MM.1S (cell line): ENCODE results near the gene LBHD1.

Source experiments
- DNase-seq: peaks from one replicate; pipeline ENCODE4 v3.0.0-alpha.2; 2015
- H2AFZ ChIP-seq: fragments of 300-600 bp; sonication (generic); 2 replicates; pipeline ENCODE4 v1.6.0; 2016; ENCODE audit warnings: antibody characterized with exemption, low read length
- H3F3A ChIP-seq: fragments of 300-600 bp; sonication (generic); 2 replicates; pipeline ENCODE4 v1.6.1; 2016; ENCODE audit warnings: mild to moderate bottlenecking, antibody characterized with exemption, low read length, moderate library complexity, mixed read lengths; ENCODE audit not compliant: insufficient read depth
- H3K27ac ChIP-seq: fragments of 300-600 bp; sonication (generic); 2 replicates; pipeline ENCODE4 v1.5.1; 2016; ENCODE audit warnings: mild to moderate bottlenecking, low read length
- H3K27me3 ChIP-seq: fragments of 300-600 bp; sonication (generic); replicated peaks from 2 replicates; pipeline ENCODE4 v1.6.0; 2016; ENCODE audit warnings: low read length; ENCODE audit not compliant: insufficient read depth
- H3K36me3 ChIP-seq: fragments of 300-600 bp; sonication (generic); replicated peaks from 2 replicates; pipeline ENCODE4 v1.6.1; 2016; ENCODE audit warnings: mild to moderate bottlenecking, low read length, mixed read lengths; ENCODE audit not compliant: insufficient read depth
- H3K4me1 ChIP-seq: fragments of 300-600 bp; sonication (generic); 2 replicates; pipeline ENCODE4 v1.6.1; 2016; ENCODE audit warnings: low read length, mixed read lengths
- H3K4me2 ChIP-seq: fragments of 300-600 bp; sonication (generic); 2 replicates; pipeline ENCODE4 v1.6.0; 2016; ENCODE audit warnings: low read depth, low read length
- H3K4me3 ChIP-seq: fragments of 300-600 bp; sonication (generic); 2 replicates; pipeline ENCODE4 v1.5.1; 2016; ENCODE audit warnings: low read length, mixed read lengths
- H3K79me2 ChIP-seq: fragments of 300-600 bp; sonication (generic); 2 replicates; pipeline ENCODE4 v1.6.1; 2016; ENCODE audit warnings: mixed run types, low read length, mixed read lengths
- H3K9ac ChIP-seq: fragments of 300-600 bp; sonication (generic); 2 replicates; pipeline ENCODE4 v1.6.1; 2016; ENCODE audit warnings: low read length, mixed read lengths
- H3K9me2 ChIP-seq: fragments of 300-600 bp; sonication (generic); replicated peaks from 2 replicates; pipeline ENCODE4 v1.6.1; 2016; ENCODE audit warnings: mild to moderate bottlenecking, low read length, mixed read lengths; ENCODE audit not compliant: insufficient read depth
- H3K9me3 ChIP-seq: fragments of 300-600 bp; sonication (generic); replicated peaks from 2 replicates; pipeline ENCODE4 v1.6.1; 2016; ENCODE audit warnings: mild to moderate bottlenecking, low read length, mixed read lengths; ENCODE audit not compliant: insufficient read depth
- H4K20me1 ChIP-seq: fragments of 300-600 bp; sonication (generic); 2 replicates; pipeline ENCODE4 v1.6.1; 2016; ENCODE audit warnings: mild to moderate bottlenecking, low read length, moderate library complexity, mixed read lengths; ENCODE audit not compliant: insufficient read depth
- EZH2 ChIP-seq: fragments of 300-600 bp; sonication (generic); optimal IDR thresholded peaks from 2 replicates; pipeline ENCODE3; 2017; ENCODE audit warnings: low read depth, mild to moderate bottlenecking, antibody characterized with exemption, low read length, mixed read lengths
- EZH2phosphoT487 ChIP-seq: fragments of 300-600 bp; sonication (generic); IDR thresholded peaks from 2 replicates; pipeline ENCODE4 v1.6.1; 2018; ENCODE audit warnings: antibody characterized with exemption, low read length
- TF ChIP-seq, protein P1 (sequence below): fragments of 300-600 bp; sonication (generic); IDR thresholded peaks from 2 replicates; pipeline ENCODE4 v1.5.1; 2016; ENCODE audit warnings: antibody characterized with exemption, low read length, mixed read lengths

The LBHD1 gene

DNA sequence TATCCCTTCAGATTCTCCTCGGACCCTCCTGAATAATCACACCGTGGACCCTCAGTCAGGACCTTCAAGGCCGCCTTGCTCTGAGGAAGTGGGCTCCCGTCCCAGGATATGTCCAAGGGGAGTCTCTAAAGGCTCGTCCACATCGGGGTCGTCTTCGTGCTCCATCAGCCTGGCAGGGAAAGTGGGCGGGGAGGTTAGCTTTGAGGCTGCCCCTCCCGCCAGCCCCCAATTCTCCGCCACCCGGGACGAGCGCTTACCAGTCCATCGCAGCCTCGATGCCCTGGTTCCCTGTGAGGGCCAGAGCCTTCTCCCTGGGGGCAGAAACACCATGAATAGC, 6.3 kb upstream of the LBHD1 start:
- Histone ChIP-seq H3K4me1 (peaks cover 10% of the 10 kb centered on the region; the same call in 1 of the 2 replicates), H4K20me1 (no peaks in the 10 kb centered on the region), H3K79me2 (peaks cover 44% of the 10 kb centered on the region), H3K4me2 (peak overlapping the region; percentile 93), H3K36me3 (no peaks in the 10 kb centered on the region; the same call in none of the 2 replicates), H3K9ac (peak overlapping the region; percentile 90), H3K27ac (peak overlapping the region; percentile 47; the same call in 1 of the 2 replicates), H3K4me3 (peak overlapping the region; percentile 98), H3F3A (peaks cover 10% of the 10 kb centered on the region; the same call in 1 of the 2 replicates), H3K9me2 (no peaks in the 10 kb centered on the region), H2AFZ (peak overlapping the region; percentile 97), H3K27me3 (no peaks in the 10 kb centered on the region), H3K9me3 (no peaks in the 10 kb centered on the region)
- TF ChIP-seq, protein P1, sequence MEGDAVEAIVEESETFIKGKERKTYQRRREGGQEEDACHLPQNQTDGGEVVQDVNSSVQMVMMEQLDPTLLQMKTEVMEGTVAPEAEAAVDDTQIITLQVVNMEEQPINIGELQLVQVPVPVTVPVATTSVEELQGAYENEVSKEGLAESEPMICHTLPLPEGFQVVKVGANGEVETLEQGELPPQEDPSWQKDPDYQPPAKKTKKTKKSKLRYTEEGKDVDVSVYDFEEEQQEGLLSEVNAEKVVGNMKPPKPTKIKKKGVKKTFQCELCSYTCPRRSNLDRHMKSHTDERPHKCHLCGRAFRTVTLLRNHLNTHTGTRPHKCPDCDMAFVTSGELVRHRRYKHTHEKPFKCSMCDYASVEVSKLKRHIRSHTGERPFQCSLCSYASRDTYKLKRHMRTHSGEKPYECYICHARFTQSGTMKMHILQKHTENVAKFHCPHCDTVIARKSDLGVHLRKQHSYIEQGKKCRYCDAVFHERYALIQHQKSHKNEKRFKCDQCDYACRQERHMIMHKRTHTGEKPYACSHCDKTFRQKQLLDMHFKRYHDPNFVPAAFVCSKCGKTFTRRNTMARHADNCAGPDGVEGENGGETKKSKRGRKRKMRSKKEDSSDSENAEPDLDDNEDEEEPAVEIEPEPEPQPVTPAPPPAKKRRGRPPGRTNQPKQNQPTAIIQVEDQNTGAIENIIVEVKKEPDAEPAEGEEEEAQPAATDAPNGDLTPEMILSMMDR, result no peak
- TF ChIP-seq EZH2 (no peak), EZH2phosphoT487 (no peak)
- no peak for DNase-seq

DNA sequence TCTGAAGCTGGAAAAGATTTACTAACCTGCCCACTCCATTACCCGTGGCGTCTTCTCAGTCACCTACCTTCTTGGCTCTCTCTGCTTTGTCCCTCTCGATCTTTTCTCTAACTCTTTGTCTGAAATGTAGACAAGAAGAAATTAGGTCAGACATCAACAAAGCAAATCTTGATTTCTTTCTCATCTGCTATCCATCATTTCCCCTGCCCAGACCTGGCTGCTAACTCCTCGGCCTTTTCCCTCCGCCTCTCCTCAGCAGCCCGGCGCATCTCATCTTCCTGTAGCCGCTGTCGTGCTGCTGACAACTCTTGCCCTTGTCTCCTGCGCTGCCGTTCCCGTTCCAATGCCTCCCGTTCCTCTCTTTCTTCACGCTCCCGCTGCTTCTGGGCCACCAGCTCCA, 5.6 kb upstream of the LBHD1 start:
- Histone ChIP-seq H3F3A (peaks cover 13% of the 10 kb centered on the region; the same call in 1 of the 2 replicates), H3K9ac (peak overlapping the region; percentile 90; the same call in 1 of the 2 replicates), H3K36me3 (no peaks in the 10 kb centered on the region; the same call in none of the 2 replicates), H3K79me2 (peaks cover 51% of the 10 kb centered on the region), H3K4me2 (peak overlapping the region; percentile 93), H3K9me3 (no peaks in the 10 kb centered on the region), H3K27me3 (no peaks in the 10 kb centered on the region), H4K20me1 (no peaks in the 10 kb centered on the region), H3K9me2 (no peaks in the 10 kb centered on the region), H2AFZ (no peak overlapping the region), H3K4me1 (peaks cover 16% of the 10 kb centered on the region), H3K27ac (no peak overlapping the region), H3K4me3 (peak overlapping the region; percentile 98)
- TF ChIP-seq, protein P1, result no peak
- TF ChIP-seq EZH2 (no peak), EZH2phosphoT487 (no peak)
- no peak for DNase-seq

DNA sequence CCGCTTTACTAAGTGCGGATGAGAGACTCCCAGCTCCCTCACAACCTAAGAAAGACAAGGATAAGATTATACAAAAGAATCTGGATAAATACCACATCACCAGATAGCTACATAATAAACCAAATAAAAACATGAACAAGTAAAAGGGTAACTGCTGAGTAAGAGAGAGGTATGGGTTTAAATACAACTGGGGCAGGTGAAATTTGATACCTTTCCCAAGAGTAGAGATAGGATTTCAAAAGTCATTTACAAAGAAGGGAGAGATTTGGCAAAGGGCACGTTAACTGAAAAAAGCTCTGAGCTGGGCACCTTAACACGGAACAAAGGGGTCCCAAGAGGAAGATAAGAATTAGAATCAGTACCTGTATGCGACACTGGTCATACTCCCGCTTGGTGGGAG, 5.1 kb upstream of the LBHD1 start:
- Histone ChIP-seq H3K9me2 (no peaks in the 10 kb centered on the region), H3K9me3 (no peaks in the 10 kb centered on the region), H3K36me3 (no peaks in the 10 kb centered on the region; the same call in none of the 2 replicates), H3K9ac (no peak overlapping the region), H3K4me2 (0 out of 2 replicates have a peak overlapping the region, but pooled peaks have one; percentile 93), H2AFZ (no peak overlapping the region), H3K27me3 (no peaks in the 10 kb centered on the region), H4K20me1 (no peaks in the 10 kb centered on the region), H3K4me3 (no peak overlapping the region), H3K4me1 (peaks cover 18% of the 10 kb centered on the region), H3K27ac (no peak overlapping the region), H3F3A (peaks cover 17% of the 10 kb centered on the region; the same call in 1 of the 2 replicates), H3K79me2 (peaks cover 57% of the 10 kb centered on the region)
- no peak for TF ChIP-seq EZH2
- no peak for TF ChIP-seq EZH2phosphoT487
- TF ChIP-seq, protein P1, result no peak
- DNase-seq, result no peak
